UCSD-AML1 (cell line): Measurements from ENCODE around the gene DMRT1.

Source experiments
- DNase-seq: peaks from one replicate; lab custom pipeline; 2025; ENCODE audit not compliant: unreplicated experiment; lab: John Stamatoyannopoulos, UW

DMRT1 gene

GRCh38 chr9:970151-970996 lies 128.9 kb downstream of the DMRT1 start:
- DNase-seq = no peak

GRCh38 chr9:971901-972500 lies 130.5 kb downstream of the DMRT1 start:
- no peak for DNase-seq

- DNase-seq = no peak
Observed at GRCh38 chr9:972501-973294, 131.2 kb downstream of the DMRT1 start.

- DNase-seq = no peak
Observed at GRCh38 chr9:973295-973834, 131.9 kb downstream of the DMRT1 start.

GRCh38 chr9:974031-974995 lies 132.8 kb downstream of the DMRT1 start:
- DNase-seq = no peak

GRCh38 chr9:974996-975739 lies 133.7 kb downstream of the DMRT1 start:
- DNase-seq = no peak

- no peak for DNase-seq
Observed at GRCh38 chr9:975740-976257, 134.3 kb downstream of the DMRT1 start.

- DNase-seq = no peak
Observed at GRCh38 chr9:976258-976942, 134.9 kb downstream of the DMRT1 start, which contains the start of gene DMRT3. TSS of gene DMRT3 (plus strand) at chr9:976655. CDS start at chr9:977002, 347 bp downstream.

GRCh38 chr9:976943-977837 lies 135.7 kb downstream of the DMRT1 start:
- no peak for DNase-seq

GRCh38 chr9:977838-978830 lies 136.6 kb downstream of the DMRT1 start:
- DNase-seq = no peak

GRCh38 chr9:979983-980382 lies 138.5 kb downstream of the DMRT1 start:
- no peak for DNase-seq

- no peak for DNase-seq
Observed at GRCh38 chr9:980640-981039, 139.1 kb downstream of the DMRT1 start.

GRCh38 chr9:981491-981898 lies 140.0 kb downstream of the DMRT1 start:
- DNase-seq = no peak

- no peak for DNase-seq
Observed at GRCh38 chr9:982394-983230, 141.1 kb downstream of the DMRT1 start.

GRCh38 chr9:994005-994404 lies 152.5 kb downstream of the DMRT1 start:
- no peak for DNase-seq

- DNase-seq = no peak
Observed at GRCh38 chr9:995192-995591, 153.7 kb downstream of the DMRT1 start.
